ENCODE measurements around the gene SOCS3.

Gene SOCS3

GRCh38 chr17:78330570-78331224, 29.2 kb downstream of the SOCS3 start:
- TF ChIP-seq TAF1 (IDR thresholded peaks at IDR 0.05; ENCODE audit: borderline replicate concordance, insufficient read depth, low read length) (no peak), SIN3A (IDR thresholded peaks at IDR 0.05; ENCODE audit: borderline replicate concordance, insufficient read depth, low read length) (no peak), FOXP2 (optimal IDR thresholded peaks at IDR 0.05; ENCODE audit: borderline replicate concordance, extremely low read depth, extremely low read length, insufficient read depth) (peak; percentile 64), POLR2AphosphoS5 (IDR thresholded peaks at IDR 0.05; ENCODE audit: low read depth, low read length) (no peak)
- TF ChIP-seq, protein P1, sequence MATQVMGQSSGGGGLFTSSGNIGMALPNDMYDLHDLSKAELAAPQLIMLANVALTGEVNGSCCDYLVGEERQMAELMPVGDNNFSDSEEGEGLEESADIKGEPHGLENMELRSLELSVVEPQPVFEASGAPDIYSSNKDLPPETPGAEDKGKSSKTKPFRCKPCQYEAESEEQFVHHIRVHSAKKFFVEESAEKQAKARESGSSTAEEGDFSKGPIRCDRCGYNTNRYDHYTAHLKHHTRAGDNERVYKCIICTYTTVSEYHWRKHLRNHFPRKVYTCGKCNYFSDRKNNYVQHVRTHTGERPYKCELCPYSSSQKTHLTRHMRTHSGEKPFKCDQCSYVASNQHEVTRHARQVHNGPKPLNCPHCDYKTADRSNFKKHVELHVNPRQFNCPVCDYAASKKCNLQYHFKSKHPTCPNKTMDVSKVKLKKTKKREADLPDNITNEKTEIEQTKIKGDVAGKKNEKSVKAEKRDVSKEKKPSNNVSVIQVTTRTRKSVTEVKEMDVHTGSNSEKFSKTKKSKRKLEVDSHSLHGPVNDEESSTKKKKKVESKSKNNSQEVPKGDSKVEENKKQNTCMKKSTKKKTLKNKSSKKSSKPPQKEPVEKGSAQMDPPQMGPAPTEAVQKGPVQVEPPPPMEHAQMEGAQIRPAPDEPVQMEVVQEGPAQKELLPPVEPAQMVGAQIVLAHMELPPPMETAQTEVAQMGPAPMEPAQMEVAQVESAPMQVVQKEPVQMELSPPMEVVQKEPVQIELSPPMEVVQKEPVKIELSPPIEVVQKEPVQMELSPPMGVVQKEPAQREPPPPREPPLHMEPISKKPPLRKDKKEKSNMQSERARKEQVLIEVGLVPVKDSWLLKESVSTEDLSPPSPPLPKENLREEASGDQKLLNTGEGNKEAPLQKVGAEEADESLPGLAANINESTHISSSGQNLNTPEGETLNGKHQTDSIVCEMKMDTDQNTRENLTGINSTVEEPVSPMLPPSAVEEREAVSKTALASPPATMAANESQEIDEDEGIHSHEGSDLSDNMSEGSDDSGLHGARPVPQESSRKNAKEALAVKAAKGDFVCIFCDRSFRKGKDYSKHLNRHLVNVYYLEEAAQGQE (IDR thresholded peaks at IDR 0.05; ENCODE audit: insufficient read depth in 1 of 2, low read depth in 2 of 2, low read length in 2 of 2), result no peak

- TF ChIP-seq, protein P1 (IDR thresholded peaks at IDR 0.05; ENCODE audit: insufficient read depth in 1 of 2, low read depth in 2 of 2, low read length in 2 of 2), result no peak
- TF ChIP-seq POLR2AphosphoS5 (IDR thresholded peaks at IDR 0.05; ENCODE audit: low read depth, low read length), result no peak
- no peak for TF ChIP-seq SIN3A (IDR thresholded peaks at IDR 0.05; ENCODE audit: borderline replicate concordance, insufficient read depth, low read length)
- TF ChIP-seq TAF1 (IDR thresholded peaks at IDR 0.05; ENCODE audit: borderline replicate concordance, insufficient read depth, low read length), result no peak
- TF ChIP-seq FOXP2 (optimal IDR thresholded peaks at IDR 0.05; ENCODE audit: borderline replicate concordance, extremely low read depth, extremely low read length, insufficient read depth), result no peak
Measured at GRCh38 chr17:78329263-78330059, 30.4 kb downstream of the SOCS3 start.

DNA sequence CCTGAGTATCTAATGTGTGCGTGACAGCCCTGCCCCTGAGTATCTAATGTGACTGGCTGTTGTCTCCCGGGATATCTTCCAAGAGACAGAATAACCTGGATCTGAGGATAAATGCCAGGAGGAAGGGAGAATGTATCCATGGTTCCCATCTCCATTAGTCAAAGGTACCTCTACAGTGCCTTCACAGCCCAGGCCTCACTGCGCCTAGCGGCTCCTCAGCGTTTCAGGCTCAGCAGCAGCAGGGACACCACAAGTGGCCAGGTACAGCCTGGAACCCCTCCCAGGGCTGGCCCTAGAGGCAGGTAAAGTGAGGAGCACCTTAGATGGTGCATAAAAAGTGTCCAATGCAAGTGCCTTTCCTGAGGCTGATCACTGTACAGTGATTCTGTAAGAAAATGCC, 32.0 kb downstream of the SOCS3 start:
- no peak for TF ChIP-seq FOXP2 (optimal IDR thresholded peaks at IDR 0.05; ENCODE audit: borderline replicate concordance, extremely low read depth, extremely low read length, insufficient read depth)
- no peak for TF ChIP-seq SIN3A (IDR thresholded peaks at IDR 0.05; ENCODE audit: borderline replicate concordance, insufficient read depth, low read length)
- no peak for TF ChIP-seq TAF1 (IDR thresholded peaks at IDR 0.05; ENCODE audit: borderline replicate concordance, insufficient read depth, low read length)
- no peak for TF ChIP-seq POLR2AphosphoS5 (IDR thresholded peaks at IDR 0.05; ENCODE audit: low read depth, low read length)
- TF ChIP-seq, protein P1 (IDR thresholded peaks at IDR 0.05; ENCODE audit: insufficient read depth in 1 of 2, low read depth in 2 of 2, low read length in 2 of 2), result no peak

DNA sequence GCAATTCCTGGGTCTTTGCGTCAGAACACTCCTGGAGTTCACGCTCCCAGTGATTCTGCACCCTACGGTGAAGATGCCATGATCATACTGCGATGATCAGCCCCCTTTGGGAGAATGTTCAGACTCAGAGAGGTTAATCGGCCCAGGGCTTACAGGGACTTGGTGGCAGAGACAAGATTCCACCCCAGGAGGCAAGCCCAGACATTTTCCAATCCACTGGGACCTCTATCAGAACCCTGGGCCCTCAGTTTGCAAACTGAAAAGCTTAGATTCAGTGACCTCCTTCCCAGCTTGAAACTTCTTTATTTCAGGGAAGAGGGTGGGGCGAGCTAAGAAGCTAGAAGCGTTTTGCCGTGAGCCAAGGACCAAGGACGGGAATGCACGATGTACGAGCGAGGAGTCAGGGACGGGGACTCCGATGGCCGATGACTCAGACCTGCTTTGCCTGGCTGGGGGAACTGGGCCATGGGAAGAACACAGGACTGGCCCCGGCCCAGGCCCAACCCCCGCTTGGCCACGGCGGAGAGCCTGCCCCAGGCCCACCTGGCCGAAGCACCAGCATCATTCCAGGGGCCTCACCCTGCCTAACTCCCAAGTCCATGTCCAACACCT, 34.7 kb downstream of the SOCS3 start:
- TF ChIP-seq SIN3A (IDR thresholded peaks at IDR 0.05; ENCODE audit: borderline replicate concordance, insufficient read depth, low read length) (no peak), FOXP2 (optimal IDR thresholded peaks at IDR 0.05; ENCODE audit: borderline replicate concordance, extremely low read depth, extremely low read length, insufficient read depth) (no peak), POLR2AphosphoS5 (IDR thresholded peaks at IDR 0.05; ENCODE audit: low read depth, low read length) (no peak), TAF1 (IDR thresholded peaks at IDR 0.05; ENCODE audit: borderline replicate concordance, insufficient read depth, low read length) (no peak)
- TF ChIP-seq, protein P1 (IDR thresholded peaks at IDR 0.05; ENCODE audit: insufficient read depth in 1 of 2, low read depth in 2 of 2, low read length in 2 of 2), result no peak

Measured in PFSK-1 (cell line).